Measurements from ENCODE around the gene ST6GALNAC3.

ST6GALNAC3 gene

GRCh38 chr1:76037324-76037723, 37.2 kb upstream of the ST6GALNAC3 start:
- Histone ChIP-seq H3K4me2 (ENCODE audit: low read depth, low read length) (no peak overlapping the region), H3K4me3 (ENCODE audit: low read length) (no peak overlapping the region), H3K9me3 (replicated peaks; ENCODE audit: insufficient read depth, low read length) (no peaks in the 10 kb centered on the region), H3K36me3 (replicated peaks; ENCODE audit: insufficient read depth, low read length) (no peaks in the 10 kb centered on the region), H3F3A (ENCODE audit: insufficient read depth, low read length) (no peaks in the 10 kb centered on the region), H3K79me2 (ENCODE audit: low read length) (no peaks in the 10 kb centered on the region), H3K4me1 (ENCODE audit: low read length) (no peaks in the 10 kb centered on the region), H3K9me2 (replicated peaks; ENCODE audit: insufficient read depth, low read length) (no peaks in the 10 kb centered on the region), H3K27me3 (replicated peaks; ENCODE audit: insufficient read depth, low read length) (no peaks in the 10 kb centered on the region), H2AFZ (ENCODE audit: low read length) (no peak overlapping the region), H3K9ac (ENCODE audit: low read length) (no peak overlapping the region), H3K27ac (ENCODE audit: low read length) (no peak overlapping the region), H4K20me1 (ENCODE audit: insufficient read depth, low read length) (no peaks in the 10 kb centered on the region)
- no peak for TF ChIP-seq CTCF (IDR thresholded peaks at IDR 0.05; ENCODE audit: low read length)
- no peak for TF ChIP-seq EZH2 (optimal IDR thresholded peaks at IDR 0.05; ENCODE audit: low read depth, low read length)
- no peak for TF ChIP-seq EZH2phosphoT487 (IDR thresholded peaks at IDR 0.05; ENCODE audit: low read length)
- DNase-seq, result no peak

- no peaks in the 10 kb centered on the region for H3K9me2 ChIP-seq (replicated peaks; ENCODE audit: insufficient read depth, low read length)
- no peaks in the 10 kb centered on the region for H3K9me3 ChIP-seq (replicated peaks; ENCODE audit: insufficient read depth, low read length)
- no peak for DNase-seq
- H3K9ac ChIP-seq (ENCODE audit: low read length), result no peak overlapping the region
- H4K20me1 ChIP-seq (ENCODE audit: insufficient read depth, low read length), result no peaks in the 10 kb centered on the region
- no peak overlapping the region for H3K4me2 ChIP-seq (ENCODE audit: low read depth, low read length)
- no peak overlapping the region for H3K4me3 ChIP-seq (ENCODE audit: low read length)
- no peaks in the 10 kb centered on the region for H3K36me3 ChIP-seq (replicated peaks; ENCODE audit: insufficient read depth, low read length)
- TF ChIP-seq EZH2phosphoT487 (IDR thresholded peaks at IDR 0.05; ENCODE audit: low read length) (no peak), EZH2 (optimal IDR thresholded peaks at IDR 0.05; ENCODE audit: low read depth, low read length) (no peak), CTCF (IDR thresholded peaks at IDR 0.05; ENCODE audit: low read length) (no peak)
- no peaks in the 10 kb centered on the region for H3K4me1 ChIP-seq (ENCODE audit: low read length)
- H3K27me3 ChIP-seq (replicated peaks; ENCODE audit: insufficient read depth, low read length), result no peaks in the 10 kb centered on the region
- H3K79me2 ChIP-seq (ENCODE audit: low read length), result no peaks in the 10 kb centered on the region
- no peak overlapping the region for H2AFZ ChIP-seq (ENCODE audit: low read length)
- H3K27ac ChIP-seq (ENCODE audit: low read length), result no peak overlapping the region
- no peaks in the 10 kb centered on the region for H3F3A ChIP-seq (ENCODE audit: insufficient read depth, low read length)
Observed at GRCh38 chr1:76038287-76039004, 36.1 kb upstream of the ST6GALNAC3 start.

GRCh38 chr1:76046149-76046548, 28.4 kb upstream of the ST6GALNAC3 start:
- no peaks in the 10 kb centered on the region for H3K4me1 ChIP-seq (ENCODE audit: low read length)
- no peak overlapping the region for H3K4me3 ChIP-seq (ENCODE audit: low read length)
- no peaks in the 10 kb centered on the region for H4K20me1 ChIP-seq (ENCODE audit: insufficient read depth, low read length)
- no peaks in the 10 kb centered on the region for H3K9me2 ChIP-seq (replicated peaks; ENCODE audit: insufficient read depth, low read length)
- no peak overlapping the region for H3K4me2 ChIP-seq (ENCODE audit: low read depth, low read length)
- no peak for TF ChIP-seq EZH2phosphoT487 (IDR thresholded peaks at IDR 0.05; ENCODE audit: low read length)
- no peak for TF ChIP-seq EZH2 (optimal IDR thresholded peaks at IDR 0.05; ENCODE audit: low read depth, low read length)
- no peak for TF ChIP-seq CTCF (IDR thresholded peaks at IDR 0.05; ENCODE audit: low read length)
- no peaks in the 10 kb centered on the region for H3K27me3 ChIP-seq (replicated peaks; ENCODE audit: insufficient read depth, low read length)
- H3F3A ChIP-seq (ENCODE audit: insufficient read depth, low read length), result no peaks in the 10 kb centered on the region
- no peaks in the 10 kb centered on the region for H3K79me2 ChIP-seq (ENCODE audit: low read length)
- no peaks in the 10 kb centered on the region for H3K9me3 ChIP-seq (replicated peaks; ENCODE audit: insufficient read depth, low read length)
- no peaks in the 10 kb centered on the region for H3K36me3 ChIP-seq (replicated peaks; ENCODE audit: insufficient read depth, low read length)
- no peak for DNase-seq
- no peak overlapping the region for H3K27ac ChIP-seq (ENCODE audit: low read length)
- H3K9ac ChIP-seq (ENCODE audit: low read length), result no peak overlapping the region
- no peak overlapping the region for H2AFZ ChIP-seq (ENCODE audit: low read length)

Measured in MM.1S (cell line).